H9 (cell line): ENCODE measurements around the gene QSOX1. TPM values are rescaled to one million over a fixed set of nuclear protein-coding genes. Genes with fewer than 3 reads are reported as not detected.

Source experiments
- DNase-seq: peaks from one replicate; pipeline ENCODE4 v3.0.0-alpha.2; 2017
- H2AFZ ChIP-seq: one replicate; pipeline ENCODE4 v1.6.1; 2013; ENCODE audit warnings: mild to moderate bottlenecking, low read length, control low read depth, moderate library complexity
- H2AK5ac ChIP-seq: 2 replicates; pipeline ENCODE4 v1.6.1; 2013; ENCODE audit warnings: low read length, control low read depth, mixed read lengths; ENCODE audit not compliant: insufficient read length
- H2BK120ac ChIP-seq: one replicate; pipeline ENCODE4 v1.6.1; 2013; ENCODE audit warnings: low read depth, mild to moderate bottlenecking, low read length, control low read depth, inconsistent platforms; ENCODE audit not compliant: poor library complexity, severe bottlenecking
- H2BK12ac ChIP-seq: 2 replicates; pipeline ENCODE4 v1.6.1; 2013; ENCODE audit warnings: low read length, control low read depth, mixed read lengths, low read depth; ENCODE audit not compliant: insufficient read length
- H2BK15ac ChIP-seq: 2 replicates; pipeline ENCODE4 v1.6.1; 2013; ENCODE audit warnings: low read depth, low read length, control low read depth
- H2BK20ac ChIP-seq: one replicate; pipeline ENCODE4 v1.6.1; 2013; ENCODE audit warnings: low read depth, mild to moderate bottlenecking, low read length, control low read depth, inconsistent platforms; ENCODE audit not compliant: poor library complexity, severe bottlenecking
- H2BK5ac ChIP-seq: 2 replicates; pipeline ENCODE4 v1.6.1; 2013; ENCODE audit warnings: low read length, control low read depth, mixed read lengths; ENCODE audit not compliant: insufficient read length
- H3K14ac ChIP-seq: 2 replicates; pipeline ENCODE4 v1.6.1; 2013; ENCODE audit warnings: low read length, control low read depth; ENCODE audit not compliant: insufficient read depth
- H3K18ac ChIP-seq: 2 replicates; pipeline ENCODE4 v1.6.1; 2013; ENCODE audit warnings: low read depth, mild to moderate bottlenecking, mixed read lengths, low read length, control low read depth; ENCODE audit not compliant: insufficient read length
- H3K23ac ChIP-seq: 2 replicates; pipeline ENCODE4 v1.6.1; 2013; ENCODE audit warnings: low read length, control low read depth, mixed read lengths, low read depth; ENCODE audit not compliant: insufficient read length
- H3K23me2 ChIP-seq: 2 replicates; pipeline ENCODE4 v1.6.1; 2013; ENCODE audit warnings: low read depth, mild to moderate bottlenecking, mixed read lengths, low read length, control low read depth; ENCODE audit not compliant: insufficient read length, poor library complexity, severe bottlenecking
- H3K27ac ChIP-seq: 2 replicates; pipeline ENCODE4 v1.5.1; 2013; ENCODE audit warnings: low read length, control low read depth, mixed read lengths, low read depth; ENCODE audit not compliant: insufficient read length
- H3K27me3 ChIP-seq: 2 replicates; pipeline ENCODE4 v1.6.1; 2013; ENCODE audit warnings: low read length, control low read depth, inconsistent platforms; ENCODE audit not compliant: insufficient read depth
- H3K4ac ChIP-seq: 2 replicates; pipeline ENCODE4 v1.6.1; 2013; ENCODE audit warnings: low read depth, mild to moderate bottlenecking, control low read depth, inconsistent platforms, low read length, moderate library complexity
- H3K4me1 ChIP-seq: 2 replicates; pipeline ENCODE4 v1.6.1; 2013; ENCODE audit warnings: low read length, control low read depth, inconsistent platforms; ENCODE audit not compliant: insufficient read depth
- H3K4me2 ChIP-seq: 2 replicates; pipeline ENCODE4 v1.6.1; 2013; ENCODE audit warnings: low read length, control low read depth, mixed read lengths; ENCODE audit not compliant: insufficient read length, insufficient read depth
- H3K56ac ChIP-seq: 2 replicates; pipeline ENCODE4 v1.6.1; 2013; ENCODE audit warnings: low read depth, mild to moderate bottlenecking, mixed read lengths, low read length, control low read depth; ENCODE audit not compliant: insufficient read length
- H3K79me1 ChIP-seq: 2 replicates; pipeline ENCODE4 v1.6.1; 2013; ENCODE audit warnings: low read depth, mild to moderate bottlenecking, moderate library complexity, low read length, control low read depth, inconsistent platforms; ENCODE audit not compliant: insufficient read depth, poor library complexity, severe bottlenecking
- H3K79me2 ChIP-seq: 2 replicates; pipeline ENCODE4 v1.6.1; 2013; ENCODE audit warnings: low read length, control low read depth, inconsistent platforms; ENCODE audit not compliant: insufficient read depth
- H3K9ac ChIP-seq: 2 replicates; pipeline ENCODE4 v1.6.1; 2013; ENCODE audit warnings: low read length, control low read depth, mixed read lengths; ENCODE audit not compliant: insufficient read length; ENCODE audit errors: extremely low read depth
- H3K9me3 ChIP-seq: one replicate; pipeline ENCODE4 v1.6.1; 2013; ENCODE audit warnings: low read depth, low read length, inconsistent platforms; ENCODE audit not compliant: control insufficient read depth
- H3T11ph ChIP-seq: one replicate; pipeline ENCODE4 v1.6.1; 2013; ENCODE audit warnings: mild to moderate bottlenecking, low read length, control low read depth, inconsistent platforms
- H4K20me1 ChIP-seq: one replicate; pipeline ENCODE4 v1.6.1; 2013; ENCODE audit not compliant: control insufficient read depth, insufficient read length, insufficient read depth
- H4K5ac ChIP-seq: 2 replicates; pipeline ENCODE4 v1.6.1; 2013; ENCODE audit warnings: low read depth, mild to moderate bottlenecking, mixed read lengths, low read length, control low read depth; ENCODE audit not compliant: insufficient read length
- H4K8ac ChIP-seq: replicated peaks from 2 replicates; pipeline ENCODE4 v1.6.1; 2013; ENCODE audit warnings: low read length, control low read depth, mixed read lengths, low read depth; ENCODE audit not compliant: insufficient read length
- H4K91ac ChIP-seq: 2 replicates; pipeline ENCODE4 v1.6.1; 2013; ENCODE audit warnings: low read depth, mild to moderate bottlenecking, moderate library complexity, mixed read lengths, low read length, control low read depth; ENCODE audit not compliant: insufficient read length
- H3K27ac Mint-ChIP-seq, 3 experiments: 2 replicates in 2 of 3; 3 replicates in 1 of 3; pipeline ENCODE4 v1.8.0; 2020 to 2021; ENCODE audit warnings: mixed read lengths in 3 of 3, mild to moderate bottlenecking in 1 of 3, moderate library complexity in 1 of 3
- H3K27me3 Mint-ChIP-seq: 2 replicates; pipeline ENCODE4 v1.8.0; 2021; ENCODE audit warnings: low read depth, mild to moderate bottlenecking, moderate library complexity, mixed read lengths
- H3K36me3 Mint-ChIP-seq, 3 experiments: 2 replicates in 2 of 3; 3 replicates in 1 of 3; pipeline ENCODE4 v1.8.0; 2020 to 2021; ENCODE audit warnings: low read depth in 3 of 3, mixed read lengths in 3 of 3; ENCODE audit not compliant: insufficient read depth in 1 of 3
- H3K4me1 Mint-ChIP-seq, 2 experiments: 2 replicates each; pipeline ENCODE4 v1.8.0; 2020; ENCODE audit warnings: mixed read lengths in 2 of 2
- H3K4me3 Mint-ChIP-seq, 2 experiments: 2 replicates in 1 of 2; 3 replicates in 1 of 2; pipeline ENCODE4 v1.8.0; 2020 to 2021; ENCODE audit warnings: mild to moderate bottlenecking in 2 of 2, mixed read lengths in 2 of 2, moderate library complexity in 1 of 2
- H3K9me3 Mint-ChIP-seq, 2 experiments: 2 replicates in 1 of 2; 3 replicates in 1 of 2; pipeline ENCODE4 v1.8.0; 2020; ENCODE audit warnings: mild to moderate bottlenecking in 2 of 2, mixed read lengths in 2 of 2, moderate library complexity in 1 of 2
- WGBS: extraction: QIAGEN DNeasy Blood & Tissue Kit; methylation state at CpG from one replicate; pipeline ENCODE4 v1.1.7; 2013; ENCODE audit warnings: missing lambda C conversion rate, low lambda C conversion rate, mixed read lengths; ENCODE audit not compliant: insufficient read length; ENCODE audit errors: extremely low coverage; 5-methylcytosine and 5-hydroxymethylcytosine counted together
- total RNA-seq: library from RNA; stranded (reverse); gene quantifications from 2 replicates; pipeline ENCODE4 v1.2.1, GENCODE V29; 2021
- TF ChIP-seq, protein P1 (sequence below): fragments of 200-600 bp; sonication (generic); conservative IDR thresholded peaks from 3 replicates; pipeline ENCODE4 v1.8.0; 2021; ENCODE audit warnings: antibody characterized with exemption, mild to moderate bottlenecking

Gene QSOX1
- total RNA-seq, 1 experiment from 2014 or later = 79.2 TPM

DNA sequence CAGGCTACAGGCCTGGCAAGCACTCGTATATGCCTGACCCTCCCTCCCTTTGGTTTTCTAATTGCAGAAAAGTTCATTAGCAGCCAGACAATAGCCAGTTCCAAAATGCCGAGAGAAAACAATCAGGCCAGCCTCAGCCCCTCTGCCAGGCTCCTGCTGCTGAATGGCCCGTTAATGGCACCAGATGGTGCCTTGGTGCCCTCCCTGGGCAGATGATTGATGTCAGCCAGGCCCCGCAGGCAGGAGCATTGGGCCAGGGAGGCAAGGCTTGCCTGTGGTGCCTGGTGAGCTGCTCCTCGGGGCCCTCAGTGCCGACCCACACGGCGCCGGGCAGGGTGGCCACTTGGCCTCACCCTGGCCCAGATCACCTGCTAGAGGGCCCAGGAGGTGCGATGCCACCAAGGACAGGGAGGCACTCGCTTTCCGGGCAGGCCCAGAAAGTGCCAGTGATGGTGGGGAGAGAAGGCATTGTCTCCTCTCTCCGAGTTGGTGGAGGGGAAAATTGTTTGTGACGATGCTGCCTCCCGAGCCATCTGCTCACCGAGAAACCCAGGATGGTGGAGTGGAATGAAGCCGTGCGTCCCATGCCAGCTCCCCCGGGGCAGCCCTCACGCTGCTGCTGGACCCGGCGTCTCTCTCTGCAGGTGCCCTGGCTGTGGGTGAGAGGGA, 28.1 kb downstream of the QSOX1 start:
- Histone ChIP-seq H3K27ac (no peak overlapping the region), H2AFZ (no peak overlapping the region), H3K9me3 (no peaks in the 10 kb centered on the region), H3K56ac (no peak overlapping the region), H2BK5ac (no peak overlapping the region), H4K91ac (no peak overlapping the region), H2BK15ac (no peak overlapping the region), H4K5ac (no peak overlapping the region), H3T11ph (no peak overlapping the region), H2BK20ac (no peak overlapping the region), H3K9ac (no peak overlapping the region), H3K4me2 (no peak overlapping the region), H3K79me2 (no peaks in the 10 kb centered on the region), H3K23ac (no peak overlapping the region), H4K20me1 (no peaks in the 10 kb centered on the region), H2BK120ac (no peak overlapping the region), H2BK12ac (no peak overlapping the region), H3K27me3 (no peaks in the 10 kb centered on the region), H4K8ac (no peak overlapping the region), H3K4ac (no peak overlapping the region), H3K4me1 (no peaks in the 10 kb centered on the region), H3K79me1 (no peaks in the 10 kb centered on the region), H3K14ac (no peak overlapping the region), H2AK5ac (no peak overlapping the region), H3K18ac (no peak overlapping the region), H3K23me2 (no peaks in the 10 kb centered on the region)
- H3K27ac Mint-ChIP-seq = peak overlapping the region in 2 of 3 experiments; percentile 80 to 91; a peak in 3 of 7 replicates
- H3K4me1 Mint-ChIP-seq = peaks cover 0 to 6% of the 10 kb centered on the region in 2 experiments; a peak in 2 of 4 replicates
- H3K4me3 Mint-ChIP-seq = no peak overlapping the region
- WGBS = no CpG with 5 or more reads among the region's 22 CpGs
- TF ChIP-seq, protein P1, sequence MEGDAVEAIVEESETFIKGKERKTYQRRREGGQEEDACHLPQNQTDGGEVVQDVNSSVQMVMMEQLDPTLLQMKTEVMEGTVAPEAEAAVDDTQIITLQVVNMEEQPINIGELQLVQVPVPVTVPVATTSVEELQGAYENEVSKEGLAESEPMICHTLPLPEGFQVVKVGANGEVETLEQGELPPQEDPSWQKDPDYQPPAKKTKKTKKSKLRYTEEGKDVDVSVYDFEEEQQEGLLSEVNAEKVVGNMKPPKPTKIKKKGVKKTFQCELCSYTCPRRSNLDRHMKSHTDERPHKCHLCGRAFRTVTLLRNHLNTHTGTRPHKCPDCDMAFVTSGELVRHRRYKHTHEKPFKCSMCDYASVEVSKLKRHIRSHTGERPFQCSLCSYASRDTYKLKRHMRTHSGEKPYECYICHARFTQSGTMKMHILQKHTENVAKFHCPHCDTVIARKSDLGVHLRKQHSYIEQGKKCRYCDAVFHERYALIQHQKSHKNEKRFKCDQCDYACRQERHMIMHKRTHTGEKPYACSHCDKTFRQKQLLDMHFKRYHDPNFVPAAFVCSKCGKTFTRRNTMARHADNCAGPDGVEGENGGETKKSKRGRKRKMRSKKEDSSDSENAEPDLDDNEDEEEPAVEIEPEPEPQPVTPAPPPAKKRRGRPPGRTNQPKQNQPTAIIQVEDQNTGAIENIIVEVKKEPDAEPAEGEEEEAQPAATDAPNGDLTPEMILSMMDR = no peak
- H3K27me3 Mint-ChIP-seq = no peaks in the 10 kb centered on the region
- H3K9me3 Mint-ChIP-seq = no peaks in the 10 kb centered on the region
- H3K36me3 Mint-ChIP-seq = peaks cover 8 to 22% (median 21%) of the 10 kb centered on the region in 3 experiments
- no peak for DNase-seq
